Suprapubic skin (tissue), 4 donors: ENCODE data around the gene CYP46A1. TPM values are rescaled to one million over a fixed set of nuclear protein-coding genes. Genes with fewer than 3 reads are reported as not detected.

Experiments used
- DNase-seq, 2 donors: peaks; one replicate each; pipeline ENCODE4 v3.0.0-alpha.2; 2019; ENCODE audit warnings: low spot score in 2 of 2
- H3K27ac ChIP-seq: fragments of 200-600 bp; sonication (generic); one replicate; pipeline ENCODE4 v1.5.1; 2019
- H3K27me3 ChIP-seq: fragments of 200-600 bp; sonication (generic); one replicate; pipeline ENCODE4 v1.5.1; 2019
- H3K36me3 ChIP-seq: fragments of 200-600 bp; sonication (generic); one replicate; pipeline ENCODE4 v1.5.1; 2019
- H3K4me1 ChIP-seq: fragments of 200-600 bp; sonication (generic); one replicate; pipeline ENCODE4 v1.5.1; 2019
- H3K4me3 ChIP-seq: fragments of 200-600 bp; sonication (generic); one replicate; pipeline ENCODE4 v1.5.1; 2019; ENCODE audit warnings: mild to moderate bottlenecking
- H3K9me3 ChIP-seq: fragments of 200-600 bp; sonication (generic); one replicate; pipeline ENCODE4 v1.5.1; 2019
- CTCF ChIP-seq, 2 donors: fragments of 200-600 bp in 1 of 2; fragments of 450-650 bp in 1 of 2; sonication (generic) in 1 of 2; IDR thresholded peaks; one replicate each; pipeline ENCODE4 v1.5.1; 2016 to 2019; ENCODE audit warnings: antibody characterized with exemption in 2 of 2, mild to moderate bottlenecking in 1 of 2, moderate library complexity in 1 of 2
- EP300 ChIP-seq: sonication (generic); formaldehyde crosslinking; IDR thresholded peaks from one replicate; pipeline ENCODE4 v1.6.1; 2017; ENCODE audit warnings: antibody characterized with exemption
- POLR2A ChIP-seq, 2 donors: fragments of 450-650 bp; IDR thresholded peaks; one replicate each; pipeline ENCODE4 v1.6.1; 2017; ENCODE audit warnings: antibody characterized with exemption in 2 of 2, mild to moderate bottlenecking in 2 of 2, moderate library complexity in 2 of 2
- POLR2AphosphoS5 ChIP-seq, 3 donors: sonication (generic); formaldehyde crosslinking; IDR thresholded peaks; one replicate each; pipeline ENCODE4 v1.6.1; 2017; ENCODE audit warnings: antibody characterized with exemption in 3 of 3
- WGBS: methylation state at CpG from one replicate; pipeline ENCODE4 v1.1.5; 2018; 5-methylcytosine and 5-hydroxymethylcytosine counted together
- total RNA-seq, 4 donors: library from RNA; depleted of rRNA; stranded (reverse); fragments of >200 nt; gene quantifications; one replicate each; pipeline ENCODE4 v1.1.0, GENCODE V29; 2016

Gene CYP46A1
- total RNA-seq, 4 donors from 2014 or later, result 0.47 to 2.0 (median 1.0) TPM; not detected in 1

- Histone ChIP-seq H3K4me1 (peaks cover 8% of the 10 kb centered on the region), H3K36me3 (no peaks in the 10 kb centered on the region), H3K9me3 (peaks cover 6% of the 10 kb centered on the region), H3K4me3 (no peak overlapping the region), H3K27me3 (peaks cover 13% of the 10 kb centered on the region), H3K27ac (no peak overlapping the region)
- DNase-seq, result peak in 1 of 2 donors; percentile 69
- no peak for TF ChIP-seq CTCF (IDR thresholded peaks at IDR 0.05)
- no peak for TF ChIP-seq EP300
- no peak for TF ChIP-seq POLR2A (IDR thresholded peaks at IDR 0.05)
- no peak for TF ChIP-seq POLR2AphosphoS5 (IDR thresholded peaks at IDR 0.05)
- 73% methylated on average over 15 of the region's 26 CpGs for WGBS
These were observed 89.7 kb downstream of the CYP46A1 start for GRCh38 chr14:99773521-99774497.

GRCh38 chr14:99774556-99775307 is 90.6 kb downstream of the CYP46A1 start:
- Histone ChIP-seq H3K36me3 (no peaks in the 10 kb centered on the region), H3K4me3 (no peak overlapping the region), H3K9me3 (peaks cover 9% of the 10 kb centered on the region), H3K27me3 (peaks cover 13% of the 10 kb centered on the region), H3K27ac (no peak overlapping the region), H3K4me1 (peaks cover 8% of the 10 kb centered on the region)
- WGBS, result 56% methylated on average over 6 of the region's 6 CpGs
- TF ChIP-seq EP300 (no peak), POLR2A (IDR thresholded peaks at IDR 0.05) (no peak), CTCF (IDR thresholded peaks at IDR 0.05) (no peak), POLR2AphosphoS5 (IDR thresholded peaks at IDR 0.05) (no peak)
- DNase-seq, result no peak

- 84% methylated on average over 8 of the region's 9 CpGs for whole genome bisulfite sequencing
- H3K9me3 ChIP-seq, result peaks cover 9% of the 10 kb centered on the region
- peaks cover 8% of the 10 kb centered on the region for H3K4me1 ChIP-seq
- H3K4me3 ChIP-seq, result no peak overlapping the region
- no peak for TF ChIP-seq CTCF (IDR thresholded peaks at IDR 0.05)
- no peak for TF ChIP-seq POLR2AphosphoS5 (IDR thresholded peaks at IDR 0.05)
- TF ChIP-seq EP300, result no peak
- no peak for TF ChIP-seq POLR2A (IDR thresholded peaks at IDR 0.05)
- peaks cover 13% of the 10 kb centered on the region for H3K27me3 ChIP-seq
- DNase-seq, result no peak
- no peak overlapping the region for H3K27ac ChIP-seq
- no peaks in the 10 kb centered on the region for H3K36me3 ChIP-seq
These were observed 91.3 kb downstream of the CYP46A1 start for GRCh38 chr14:99775351-99775750.

Other genes with a start within 250 kb of the CYP46A1 start
- 10 to 100 TPM; 50.2 to 57.5 (median 54.8) TPM for gene SETD3, start 203.4 kb upstream of the CYP46A1 start, total RNA-seq
- 10 to 100 TPM; 23.4 to 66.3 (median 39.0) TPM for gene CCNK, start 202.9 kb upstream of the CYP46A1 start, total RNA-seq
- gene CCDC85C, start 80.1 kb upstream of the CYP46A1 start, total RNA-seq, result 10 to 100 TPM; 18.8 to 53.2 (median 48.0) TPM
- gene HHIPL1, start 39.2 kb upstream of the CYP46A1 start, total RNA-seq, result 1 to 10 TPM in 1 of 4 donors, under 1 TPM in 3; 0.13 to 4.7 (median 0.56) TPM
- gene EML1, start 109.1 kb downstream of the CYP46A1 start, total RNA-seq, result 10 to 100 TPM in 3 of 4 donors, 1 to 10 TPM in 1; 9.6 to 17.6 (median 15.4) TPM